B cell (primary cell): Measurements from ENCODE around the gene YY1. TPM values are rescaled to one million over a fixed set of nuclear protein-coding genes. Genes with fewer than 3 reads are reported as not detected.

ENCODE experiments used
- ATAC-seq: fragments of 200-7000 bp; cut with Tn5 transposase; one replicate; pipeline ENCODE4 v1.10.0; 2021; ENCODE audit warnings: low read depth, mild to moderate bottlenecking, moderate number of reproducible peaks, moderate library complexity
- CTCF ChIA-PET: fragments of 350-600 bp; sonication (Branson Sonifier 250); formaldehyde crosslinking; loops from one replicate; lab custom pipeline; 2021; ENCODE audit warnings: antibody characterized with exemption, inconsistent platforms; lab: Charles Lee
- POLR2A ChIA-PET: fragments of 350-600 bp; sonication (Branson Sonifier 250); formaldehyde crosslinking; loops from one replicate; lab custom pipeline; 2021; ENCODE audit warnings: antibody characterized with exemption; lab: Charles Lee
- DNase-seq: peaks from one replicate; pipeline ENCODE4 v3.0.0; 2013
- H2AFZ ChIP-seq: 2 replicates; pipeline ENCODE4 v1.6.1; 2012; ENCODE audit warnings: mild to moderate bottlenecking, low read depth, low read length; ENCODE audit not compliant: insufficient read depth, poor library complexity, severe bottlenecking
- H3K27ac ChIP-seq, 2 donors: 1 replicate in 1 of 2; 2 replicates in 1 of 2; pipeline ENCODE4 v1.5.1; 2012 to 2013; ENCODE audit warnings: low read length in 2 of 2, mild to moderate bottlenecking in 2 of 2, moderate library complexity in 1 of 2
- H3K27me3 ChIP-seq, 4 experiments: fragments of 200-600 bp in 1 of 4; sonication (generic) in 1 of 4; replicated peaks in 1 of 4; 1 replicate in 2 of 4; 2 replicates in 2 of 4; pipeline versions ENCODE4 v1.6.1 to v1.7.0; 2013 to 2016; ENCODE audit warnings: low read length in 3 of 4, mild to moderate bottlenecking in 2 of 4, mixed read lengths in 1 of 4, moderate library complexity in 1 of 4; ENCODE audit not compliant: insufficient read depth in 4 of 4, control insufficient read depth in 3 of 4; ENCODE audit errors: control extremely low read depth in 1 of 4
- H3K36me3 ChIP-seq, 2 experiments: replicated peaks in 1 of 2; 1 replicate in 1 of 2; 2 replicates in 1 of 2; pipeline versions ENCODE4 v1.6.1 to v1.7.1; 2013; ENCODE audit warnings: low read length in 1 of 2; ENCODE audit not compliant: insufficient read depth in 2 of 2, control insufficient read depth in 1 of 2; ENCODE audit errors: control extremely low read depth in 1 of 2, extremely low read depth in 1 of 2
- H3K4me1 ChIP-seq, 2 donors: fragments of 200-600 bp in 1 of 2; sonication (generic) in 1 of 2; 1 replicate in 1 of 2; 2 replicates in 1 of 2; pipeline versions ENCODE4 v1.5.1 to v1.6.1; 2013 to 2017; ENCODE audit warnings: low read length in 2 of 2; ENCODE audit not compliant: control insufficient read depth in 2 of 2, insufficient read depth in 2 of 2
- H3K4me2 ChIP-seq: replicated peaks from 2 replicates; pipeline ENCODE3; 2012; ENCODE audit warnings: mild to moderate bottlenecking, low read depth, low read length; ENCODE audit not compliant: poor library complexity, severe bottlenecking
- H3K4me3 ChIP-seq, 5 experiments: fragments of 200-600 bp in 1 of 5; sonication (generic) in 1 of 5; 1 replicate in 3 of 5; 2 replicates in 2 of 5; pipeline versions ENCODE4 v1.5.1 to v1.7.0; 2011 to 2016; ENCODE audit warnings: low read length in 4 of 5, mild to moderate bottlenecking in 4 of 5, low read depth in 2 of 5, control low read depth in 1 of 5, moderate library complexity in 1 of 5; ENCODE audit not compliant: insufficient read depth in 1 of 5; ENCODE audit errors: control extremely low read depth in 1 of 5, extremely low read depth in 1 of 5
- H3K79me2 ChIP-seq: fragments of 200-600 bp; sonication (generic); one replicate; pipeline ENCODE4 v1.6.0; 2016; ENCODE audit warnings: low read length; ENCODE audit not compliant: control insufficient read depth, insufficient read depth
- H3K9ac ChIP-seq: fragments of 200-600 bp; sonication (generic); 2 replicates; pipeline ENCODE4 v1.6.1; 2017; ENCODE audit warnings: mild to moderate bottlenecking, low read length, moderate library complexity
- H3K9me3 ChIP-seq, 3 donors: one replicate each; pipeline versions ENCODE4 v1.6.1 to v1.7.1; 2013; ENCODE audit warnings: low read length in 2 of 3; ENCODE audit not compliant: control insufficient read depth in 2 of 3, insufficient read depth in 1 of 3; ENCODE audit errors: control extremely low read depth in 1 of 3
- H4K20me1 ChIP-seq: 2 replicates; pipeline ENCODE4 v1.6.0; 2012; ENCODE audit warnings: mild to moderate bottlenecking, low read length; ENCODE audit not compliant: insufficient read depth, control insufficient read depth, poor library complexity, severe bottlenecking
- H3K27ac Mint-ChIP-seq: one replicate; pipeline ENCODE4 v1.8.0; 2021; ENCODE audit warnings: mixed read lengths
- H3K27me3 Mint-ChIP-seq: one replicate; pipeline ENCODE4 v1.8.0; 2021; ENCODE audit warnings: mixed read lengths
- H3K4me1 Mint-ChIP-seq: one replicate; pipeline ENCODE4 v1.8.0; 2021; ENCODE audit warnings: mixed read lengths
- H3K4me3 Mint-ChIP-seq: one replicate; pipeline ENCODE4 v1.8.0; 2021; ENCODE audit warnings: mixed read lengths
- H3K9me3 Mint-ChIP-seq: one replicate; pipeline ENCODE4 v1.8.0; 2022; ENCODE audit warnings: mixed read lengths; ENCODE audit not compliant: insufficient read depth
- EZH2 ChIP-seq: IDR thresholded peaks from 2 replicates; pipeline ENCODE4 v1.6.1; 2012; ENCODE audit warnings: borderline replicate concordance, low read depth, mild to moderate bottlenecking, moderate library complexity, low read length; ENCODE audit not compliant: insufficient read depth, poor library complexity, severe bottlenecking
- WGBS: methylation state at CpG from one replicate; pipeline ENCODE4 v1.1.5; 2013; ENCODE audit warnings: missing lambda C conversion rate; ENCODE audit not compliant: insufficient coverage; 5-methylcytosine and 5-hydroxymethylcytosine counted together
- intact Hi-C: fragments of 100-400 bp; cut with micrococcal nuclease; formaldehyde crosslinking; loops from one replicate; pipeline ENCODE4 v1.10.0; 2022
- polyA plus RNA-seq: library from polyadenylated mRNA; depleted of rRNA; stranded (reverse); fragments of >200 nt; gene quantifications from 2 replicates; pipeline ENCODE4 v1.2.3, GENCODE V29; 2012
- total RNA-seq, 2 donors: library from RNA; stranded (reverse); fragments of 120-200 nt in 1 of 2; gene quantifications; 1 replicate in 1 of 2; 2 replicates in 1 of 2; pipeline versions ENCODE4 v1.2.3 to v1.2.4, GENCODE V29; 2013 to 2022
- TF ChIP-seq, protein P1 (sequence below): fragments of 200-600 bp; IDR thresholded peaks from one replicate; pipeline ENCODE4 v1.8.0; 2022; ENCODE audit warnings: antibody characterized with exemption, mild to moderate bottlenecking

The YY1 gene
- total and polyA plus RNA-seq, 2 donors (not counting 1 experiment from before 2014, with no cell fraction given): 24.0 to 91.4 TPM

GRCh38 chr14:100298551-100299237 is 59.8 kb downstream of the YY1 start:
- CTCF ChIA-PET: interaction anchor here (1.4 to 5.5 kb wide), 5 partner anchors 10 to 79 kb away, joined by 3 to 51 read pairs (median 5); no protein-coding TSS in a partner anchor
- Histone ChIP-seq H3K27ac (no peak overlapping the region), H3K27me3 (no peaks in the 10 kb centered on the region), H4K20me1 (no peaks in the 10 kb centered on the region), H3K9me3 (no peaks in the 10 kb centered on the region), H2AFZ (no peak overlapping the region), H3K4me2 (no peak overlapping the region), H3K79me2 (peaks cover 15% of the 10 kb centered on the region), H3K4me3 (no peak overlapping the region), H3K4me1 (peaks cover 32 to 49% of the 10 kb centered on the region in 2 donors), H3K36me3 (no peaks in the 10 kb centered on the region), H3K9ac (no peak overlapping the region)
- Mint-ChIP-seq H3K27ac (peak overlapping the region; percentile 73), H3K27me3 (no peaks in the 10 kb centered on the region), H3K4me3 (no peak overlapping the region), H3K9me3 (no peaks in the 10 kb centered on the region), H3K4me1 (peaks cover 54% of the 10 kb centered on the region)
- 88% methylated on average over 14 of the region's 14 CpGs for WGBS
- POLR2A ChIA-PET: no interaction called here
- no peak for ATAC-seq
- TF ChIP-seq, protein P1, sequence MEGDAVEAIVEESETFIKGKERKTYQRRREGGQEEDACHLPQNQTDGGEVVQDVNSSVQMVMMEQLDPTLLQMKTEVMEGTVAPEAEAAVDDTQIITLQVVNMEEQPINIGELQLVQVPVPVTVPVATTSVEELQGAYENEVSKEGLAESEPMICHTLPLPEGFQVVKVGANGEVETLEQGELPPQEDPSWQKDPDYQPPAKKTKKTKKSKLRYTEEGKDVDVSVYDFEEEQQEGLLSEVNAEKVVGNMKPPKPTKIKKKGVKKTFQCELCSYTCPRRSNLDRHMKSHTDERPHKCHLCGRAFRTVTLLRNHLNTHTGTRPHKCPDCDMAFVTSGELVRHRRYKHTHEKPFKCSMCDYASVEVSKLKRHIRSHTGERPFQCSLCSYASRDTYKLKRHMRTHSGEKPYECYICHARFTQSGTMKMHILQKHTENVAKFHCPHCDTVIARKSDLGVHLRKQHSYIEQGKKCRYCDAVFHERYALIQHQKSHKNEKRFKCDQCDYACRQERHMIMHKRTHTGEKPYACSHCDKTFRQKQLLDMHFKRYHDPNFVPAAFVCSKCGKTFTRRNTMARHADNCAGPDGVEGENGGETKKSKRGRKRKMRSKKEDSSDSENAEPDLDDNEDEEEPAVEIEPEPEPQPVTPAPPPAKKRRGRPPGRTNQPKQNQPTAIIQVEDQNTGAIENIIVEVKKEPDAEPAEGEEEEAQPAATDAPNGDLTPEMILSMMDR: no peak
- no peak for TF ChIP-seq EZH2
- no peak for DNase-seq
- intact Hi-C loops: no loop called here

- POLR2A ChIA-PET: no interaction called here
- Histone ChIP-seq H3K27me3 (no peaks in the 10 kb centered on the region), H3K9me3 (no peaks in the 10 kb centered on the region), H3K4me2 (no peak overlapping the region), H3K27ac (no peak overlapping the region), H3K4me3 (no peak overlapping the region), H3K9ac (no peak overlapping the region), H3K36me3 (no peaks in the 10 kb centered on the region), H4K20me1 (no peaks in the 10 kb centered on the region), H3K79me2 (peaks cover 15% of the 10 kb centered on the region), H2AFZ (no peak overlapping the region), H3K4me1 (peaks cover 31 to 44% of the 10 kb centered on the region in 2 donors)
- Mint-ChIP-seq H3K4me3 (no peak overlapping the region), H3K27ac (peak overlapping the region; percentile 64), H3K4me1 (peaks cover 52% of the 10 kb centered on the region), H3K27me3 (no peaks in the 10 kb centered on the region), H3K9me3 (no peaks in the 10 kb centered on the region)
- CTCF ChIA-PET: interaction anchor here (1.4 kb wide), 2 partner anchors 9 to 14 kb away, joined by 3 to 4 read pairs; no protein-coding TSS in a partner anchor
- intact Hi-C loops: no loop called here
- TF ChIP-seq EZH2: no peak
- TF ChIP-seq, protein P1: no peak
- WGBS: 93% methylated on average over 6 of the region's 6 CpGs
- DNase-seq (no peak), ATAC-seq (no peak)
Measured at GRCh38 chr14:100299238-100299560, 60.3 kb downstream of the YY1 start.
